ENCODE measurements around the gene SNX9. TPM values are rescaled to one million over a fixed set of nuclear protein-coding genes. Genes with fewer than 3 reads are reported as not detected.

SNX9 gene
- total RNA-seq, 1 donor from 2014 or later, result 25.0 TPM

- Histone ChIP-seq H3K9me3 (no peaks in the 10 kb centered on the region), H3K27me3 (ENCODE audit: low read depth) (no peaks in the 10 kb centered on the region), H3K27ac (no peak overlapping the region), H3K4me1 (peaks cover 5% of the 10 kb centered on the region), H3K4me3 (no peak overlapping the region), H3K36me3 (no peaks in the 10 kb centered on the region)
- no peak for ATAC-seq
- DNase-seq, result no peak
- TF ChIP-seq CTCF (IDR thresholded peaks at IDR 0.05), result no peak
- intact Hi-C loops (cut with DNase I), result no loop called here
Observed at GRCh38 chr6:157811137-157811475, 11.9 kb upstream of the SNX9 start.

DNA sequence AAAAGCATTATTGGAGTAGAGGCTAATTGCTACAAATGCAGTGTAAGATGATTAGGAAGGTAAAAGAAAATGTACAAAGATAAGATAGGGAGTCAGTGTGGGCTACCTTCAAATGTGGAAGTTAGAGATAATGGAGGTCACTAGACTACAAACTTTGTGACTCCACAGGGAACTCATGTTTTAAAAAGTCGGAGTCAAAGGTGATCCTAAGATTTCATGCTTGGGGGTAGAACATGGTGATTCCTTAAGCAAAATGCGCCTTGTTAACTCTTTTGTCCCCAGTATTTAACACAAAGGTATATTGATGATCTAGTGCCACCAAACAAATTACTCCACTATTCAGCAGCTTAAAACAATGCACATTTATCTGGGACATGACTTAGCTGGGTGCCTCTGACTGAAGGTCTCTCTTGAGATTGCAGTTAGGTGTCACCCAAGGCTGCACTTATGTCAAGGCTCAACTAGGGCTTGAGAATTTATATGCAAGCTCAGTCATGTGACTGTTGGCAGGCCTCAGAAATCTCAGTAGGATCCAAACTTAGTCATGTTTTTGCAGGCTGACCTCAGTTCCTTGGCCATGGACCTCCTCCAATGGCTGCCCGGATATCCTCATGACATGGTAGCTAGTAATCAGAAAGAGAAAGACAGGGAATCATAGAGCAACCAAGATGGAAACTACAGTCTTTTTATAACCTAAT is 11.4 kb upstream of the SNX9 start:
- Histone ChIP-seq H3K36me3 (no peaks in the 10 kb centered on the region), H3K27me3 (ENCODE audit: low read depth) (no peaks in the 10 kb centered on the region), H3K9me3 (no peaks in the 10 kb centered on the region), H3K4me1 (peaks cover 5% of the 10 kb centered on the region), H3K27ac (no peak overlapping the region), H3K4me3 (no peak overlapping the region)
- DNase-seq (no peak), ATAC-seq (no peak)
- no peak for TF ChIP-seq CTCF (IDR thresholded peaks at IDR 0.05)
- intact Hi-C loops (cut with DNase I), result no loop called here

GRCh38 chr6:157812425-157813171 is 10.4 kb upstream of the SNX9 start:
- ATAC-seq (no peak), DNase-seq (no peak)
- Histone ChIP-seq H3K9me3 (no peaks in the 10 kb centered on the region), H3K36me3 (no peaks in the 10 kb centered on the region), H3K27ac (no peak overlapping the region), H3K4me3 (no peak overlapping the region), H3K27me3 (ENCODE audit: low read depth) (no peaks in the 10 kb centered on the region), H3K4me1 (peaks cover 5% of the 10 kb centered on the region)
- intact Hi-C loops (cut with DNase I), result no loop called here
- no peak for TF ChIP-seq CTCF (IDR thresholded peaks at IDR 0.05)

DNA sequence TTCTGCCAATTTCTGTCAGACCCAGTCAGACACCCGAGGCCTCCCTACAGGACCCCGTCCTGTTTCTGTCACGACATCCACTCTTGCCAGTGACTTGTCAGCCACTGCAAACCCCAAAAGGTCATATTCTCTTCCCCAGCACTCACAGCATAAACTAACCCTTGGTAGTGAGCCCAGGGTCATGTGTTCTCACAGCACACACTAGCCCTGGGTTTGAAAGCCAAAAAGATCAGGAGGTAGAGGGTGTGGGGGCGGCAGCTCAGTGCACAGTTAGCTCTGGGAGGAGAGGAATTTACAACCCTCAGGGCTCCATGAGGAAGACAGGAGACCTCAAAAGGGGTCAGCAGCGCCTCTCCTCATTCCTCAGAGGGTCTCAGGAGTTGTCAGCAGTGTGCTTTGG is 9.9 kb upstream of the SNX9 start:
- ATAC-seq (peak; percentile 16 to 61), DNase-seq (no peak)
- no peak overlapping the region for H3K4me3 ChIP-seq
- no peak for TF ChIP-seq CTCF (IDR thresholded peaks at IDR 0.05)
- no peaks in the 10 kb centered on the region for H3K36me3 ChIP-seq
- peaks cover 5% of the 10 kb centered on the region for H3K4me1 ChIP-seq
- intact Hi-C loops (cut with DNase I), result no loop called here
- no peaks in the 10 kb centered on the region for H3K27me3 ChIP-seq (ENCODE audit: low read depth)
- H3K27ac ChIP-seq, result peak overlapping the region; percentile 21
- H3K9me3 ChIP-seq, result no peaks in the 10 kb centered on the region

DNA sequence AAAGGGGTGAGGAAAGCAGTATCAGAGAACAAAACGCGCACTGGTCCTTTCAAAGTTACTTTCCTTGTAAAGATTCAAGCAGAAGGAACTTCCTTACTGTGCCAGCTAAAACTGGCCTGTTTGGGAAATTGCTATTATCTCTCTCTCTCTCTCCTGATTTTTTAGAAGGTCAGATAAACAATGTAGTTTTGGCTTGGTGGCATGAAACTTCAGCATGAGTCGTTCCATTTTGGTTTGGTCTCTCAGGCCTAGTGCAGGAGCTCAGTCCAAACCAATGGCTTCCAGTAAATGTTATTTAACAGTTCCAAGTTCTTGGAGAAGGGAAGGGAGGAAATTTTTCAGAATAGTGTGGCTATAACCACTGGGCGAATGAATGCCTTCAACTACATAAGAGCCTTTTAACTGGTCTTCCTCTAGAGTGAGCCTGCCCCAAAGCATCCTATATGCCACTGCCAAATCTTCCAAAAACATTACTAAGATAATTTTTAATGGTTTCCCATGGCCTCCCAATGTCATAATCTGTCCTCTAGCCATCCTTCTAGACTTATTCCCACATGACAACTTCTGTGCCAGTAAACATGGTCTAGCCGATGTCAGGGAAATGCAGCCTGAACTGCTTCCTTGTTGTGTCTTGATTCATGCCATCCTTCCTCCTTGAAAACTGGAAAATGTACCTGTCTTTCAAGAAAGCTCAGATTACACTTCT is 9.1 kb upstream of the SNX9 start:
- no peaks in the 10 kb centered on the region for H3K36me3 ChIP-seq
- intact Hi-C loops (cut with DNase I), result no loop called here

More for the DNA sequence above, 9.1 kb upstream of the SNX9 start:
- DNase-seq (no peak), ATAC-seq (peak; percentile 16 to 53)
- Histone ChIP-seq H3K27ac (peak overlapping the region; percentile 21), H3K4me1 (peaks cover 5% of the 10 kb centered on the region), H3K9me3 (no peaks in the 10 kb centered on the region), H3K27me3 (ENCODE audit: low read depth) (no peaks in the 10 kb centered on the region), H3K4me3 (no peak overlapping the region)
- no peak for TF ChIP-seq CTCF (IDR thresholded peaks at IDR 0.05)
